Suprapubic skin (tissue), 4 donors: Measurements from ENCODE around the gene CC2D2B.

Experiments used
- EP300 ChIP-seq: sonication (generic); formaldehyde crosslinking; IDR thresholded peaks from one replicate; pipeline ENCODE4 v1.6.1; 2017; ENCODE audit warnings: antibody characterized with exemption
- POLR2A ChIP-seq, 2 donors: fragments of 450-650 bp; IDR thresholded peaks; one replicate each; pipeline ENCODE4 v1.6.1; 2017; ENCODE audit warnings: antibody characterized with exemption in 2 of 2, mild to moderate bottlenecking in 2 of 2, moderate library complexity in 2 of 2
- POLR2AphosphoS5 ChIP-seq, 3 donors: sonication (generic); formaldehyde crosslinking; IDR thresholded peaks; one replicate each; pipeline ENCODE4 v1.6.1; 2017; ENCODE audit warnings: antibody characterized with exemption in 3 of 3
- TF ChIP-seq, protein P1 (sequence below), 2 donors: fragments of 200-600 bp in 1 of 2; fragments of 450-650 bp in 1 of 2; sonication (generic) in 1 of 2; IDR thresholded peaks; one replicate each; pipeline ENCODE4 v1.5.1; 2016 to 2019; ENCODE audit warnings: antibody characterized with exemption in 2 of 2, mild to moderate bottlenecking in 1 of 2, moderate library complexity in 1 of 2

GRCh38 chr10:95941115-95941514 lies 33.3 kb downstream of the CC2D2B start:
- TF ChIP-seq POLR2A (IDR thresholded peaks at IDR 0.05) (no peak), POLR2AphosphoS5 (IDR thresholded peaks at IDR 0.05) (no peak), EP300 (no peak)
- TF ChIP-seq, protein P1, sequence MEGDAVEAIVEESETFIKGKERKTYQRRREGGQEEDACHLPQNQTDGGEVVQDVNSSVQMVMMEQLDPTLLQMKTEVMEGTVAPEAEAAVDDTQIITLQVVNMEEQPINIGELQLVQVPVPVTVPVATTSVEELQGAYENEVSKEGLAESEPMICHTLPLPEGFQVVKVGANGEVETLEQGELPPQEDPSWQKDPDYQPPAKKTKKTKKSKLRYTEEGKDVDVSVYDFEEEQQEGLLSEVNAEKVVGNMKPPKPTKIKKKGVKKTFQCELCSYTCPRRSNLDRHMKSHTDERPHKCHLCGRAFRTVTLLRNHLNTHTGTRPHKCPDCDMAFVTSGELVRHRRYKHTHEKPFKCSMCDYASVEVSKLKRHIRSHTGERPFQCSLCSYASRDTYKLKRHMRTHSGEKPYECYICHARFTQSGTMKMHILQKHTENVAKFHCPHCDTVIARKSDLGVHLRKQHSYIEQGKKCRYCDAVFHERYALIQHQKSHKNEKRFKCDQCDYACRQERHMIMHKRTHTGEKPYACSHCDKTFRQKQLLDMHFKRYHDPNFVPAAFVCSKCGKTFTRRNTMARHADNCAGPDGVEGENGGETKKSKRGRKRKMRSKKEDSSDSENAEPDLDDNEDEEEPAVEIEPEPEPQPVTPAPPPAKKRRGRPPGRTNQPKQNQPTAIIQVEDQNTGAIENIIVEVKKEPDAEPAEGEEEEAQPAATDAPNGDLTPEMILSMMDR (IDR thresholded peaks at IDR 0.05): no peak
